HEK293T (cell line): Measurements from ENCODE around the gene EXD1.

Source experiments
- CTCF ChIA-PET: fragments of 350-600 bp; formaldehyde crosslinking; extraction: SDS; loops from one replicate; lab custom pipeline; 2021; ENCODE audit warnings: antibody characterized with exemption, inconsistent platforms; lab: Yijun Ruan, JAX
- POLR2A ChIA-PET: fragments of 350-600 bp; formaldehyde crosslinking; extraction: SDS; loops from one replicate; lab custom pipeline; 2020; ENCODE audit warnings: antibody characterized with exemption, inconsistent platforms; lab: Yijun Ruan, JAX
- DNase-seq: peaks from one replicate; pipeline ENCODE4 v3.0.0; 2012; ENCODE audit warnings: mixed read lengths; ENCODE audit errors: extremely low spot score
- ARNT ChIP-seq: fragments of 450-650 bp; IDR thresholded peaks from 2 replicates; pipeline ENCODE4 v1.6.1; 2017; ENCODE audit warnings: mild to moderate bottlenecking
- BHLHE40 ChIP-seq: fragments of 450-650 bp; IDR thresholded peaks from 2 replicates; pipeline ENCODE4 v1.6.1; 2016; ENCODE audit warnings: mild to moderate bottlenecking, moderate library complexity, borderline replicate concordance
- CTBP1 ChIP-seq: fragments of 450-650 bp; IDR thresholded peaks from 2 replicates; pipeline ENCODE4 v1.6.1; 2016; ENCODE audit warnings: borderline replicate concordance
- ELF4 ChIP-seq: fragments of 450-650 bp; IDR thresholded peaks from 2 replicates; pipeline ENCODE4 v1.6.1; 2017; ENCODE audit warnings: antibody characterized with exemption
- FOXA1 ChIP-seq: fragments of 450-650 bp; IDR thresholded peaks from 2 replicates; pipeline ENCODE4 v1.6.1; 2016; ENCODE audit warnings: mild to moderate bottlenecking
- FOXK2 ChIP-seq: fragments of 450-650 bp; IDR thresholded peaks from 2 replicates; pipeline ENCODE4 v1.6.1; 2016; ENCODE audit warnings: mild to moderate bottlenecking
- FOXM1 ChIP-seq: fragments of 450-650 bp; IDR thresholded peaks from 2 replicates; pipeline ENCODE4 v1.6.1; 2017; ENCODE audit warnings: mild to moderate bottlenecking, borderline replicate concordance
- HDGF ChIP-seq: fragments of 450-650 bp; IDR thresholded peaks from 2 replicates; pipeline ENCODE4 v1.6.1; 2017; ENCODE audit warnings: antibody characterized with exemption, borderline replicate concordance
- L3MBTL2 ChIP-seq: fragments of 450-650 bp; conservative IDR thresholded peaks from 2 replicates; pipeline ENCODE4 v1.6.1; 2016; ENCODE audit warnings: mild to moderate bottlenecking
- LEF1 ChIP-seq: fragments of 450-650 bp; IDR thresholded peaks from 2 replicates; pipeline ENCODE4 v1.6.1; 2017; ENCODE audit warnings: mild to moderate bottlenecking, borderline replicate concordance
- NFRKB ChIP-seq: fragments of 450-650 bp; IDR thresholded peaks from 2 replicates; pipeline ENCODE4 v1.6.1; 2016; ENCODE audit warnings: mild to moderate bottlenecking, moderate library complexity
- SP1 ChIP-seq: fragments of 450-650 bp; IDR thresholded peaks from 2 replicates; pipeline ENCODE4 v1.6.1; 2017
- SUZ12 ChIP-seq: fragments of 450-650 bp; IDR thresholded peaks from 2 replicates; pipeline ENCODE4 v1.6.1; 2016; ENCODE audit warnings: mild to moderate bottlenecking
- TARDBP ChIP-seq: fragments of 450-650 bp; IDR thresholded peaks from 2 replicates; pipeline ENCODE4 v1.6.1; 2016
- ZNF384 ChIP-seq: fragments of 450-650 bp; IDR thresholded peaks from 2 replicates; pipeline ENCODE4 v1.6.1; 2016
- TF ChIP-seq, protein P1 (sequence below): fragments of 450-650 bp; IDR thresholded peaks from 2 replicates; pipeline ENCODE4 v1.6.1; 2016

The EXD1 gene

DNA sequence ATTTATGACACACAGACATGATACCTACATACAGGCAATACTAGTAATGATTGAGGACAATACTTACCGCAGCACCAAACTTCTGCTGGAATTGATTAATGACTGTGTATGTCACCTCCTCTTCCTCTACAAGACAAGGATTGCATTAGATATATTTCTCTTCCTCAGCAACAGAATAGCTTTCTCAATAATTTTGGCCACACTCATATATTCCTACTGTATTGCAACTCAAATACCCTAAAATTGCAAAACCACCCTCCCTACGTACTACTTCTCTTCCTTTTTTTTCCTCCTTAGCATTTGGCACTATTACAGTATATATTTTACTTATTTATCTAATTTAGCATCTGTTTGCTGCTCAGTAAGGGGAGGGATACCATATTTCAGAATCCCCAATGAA is 14.8 kb downstream of the EXD1 start:
- CTCF ChIA-PET, result no interaction called here
- DNase-seq, result no peak
- no peak for TF ChIP-seq ARNT
- TF ChIP-seq, protein P1, sequence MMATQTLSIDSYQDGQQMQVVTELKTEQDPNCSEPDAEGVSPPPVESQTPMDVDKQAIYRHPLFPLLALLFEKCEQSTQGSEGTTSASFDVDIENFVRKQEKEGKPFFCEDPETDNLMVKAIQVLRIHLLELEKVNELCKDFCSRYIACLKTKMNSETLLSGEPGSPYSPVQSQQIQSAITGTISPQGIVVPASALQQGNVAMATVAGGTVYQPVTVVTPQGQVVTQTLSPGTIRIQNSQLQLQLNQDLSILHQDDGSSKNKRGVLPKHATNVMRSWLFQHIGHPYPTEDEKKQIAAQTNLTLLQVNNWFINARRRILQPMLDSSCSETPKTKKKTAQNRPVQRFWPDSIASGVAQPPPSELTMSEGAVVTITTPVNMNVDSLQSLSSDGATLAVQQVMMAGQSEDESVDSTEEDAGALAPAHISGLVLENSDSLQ, result no peak
- TF ChIP-seq LEF1, result no peak
- no peak for TF ChIP-seq SUZ12
- no peak for TF ChIP-seq CTBP1
- no peak for TF ChIP-seq TARDBP
- TF ChIP-seq ZNF384, result no peak
- TF ChIP-seq L3MBTL2, result no peak
- no peak for TF ChIP-seq HDGF
- POLR2A ChIA-PET, result no interaction called here

DNA sequence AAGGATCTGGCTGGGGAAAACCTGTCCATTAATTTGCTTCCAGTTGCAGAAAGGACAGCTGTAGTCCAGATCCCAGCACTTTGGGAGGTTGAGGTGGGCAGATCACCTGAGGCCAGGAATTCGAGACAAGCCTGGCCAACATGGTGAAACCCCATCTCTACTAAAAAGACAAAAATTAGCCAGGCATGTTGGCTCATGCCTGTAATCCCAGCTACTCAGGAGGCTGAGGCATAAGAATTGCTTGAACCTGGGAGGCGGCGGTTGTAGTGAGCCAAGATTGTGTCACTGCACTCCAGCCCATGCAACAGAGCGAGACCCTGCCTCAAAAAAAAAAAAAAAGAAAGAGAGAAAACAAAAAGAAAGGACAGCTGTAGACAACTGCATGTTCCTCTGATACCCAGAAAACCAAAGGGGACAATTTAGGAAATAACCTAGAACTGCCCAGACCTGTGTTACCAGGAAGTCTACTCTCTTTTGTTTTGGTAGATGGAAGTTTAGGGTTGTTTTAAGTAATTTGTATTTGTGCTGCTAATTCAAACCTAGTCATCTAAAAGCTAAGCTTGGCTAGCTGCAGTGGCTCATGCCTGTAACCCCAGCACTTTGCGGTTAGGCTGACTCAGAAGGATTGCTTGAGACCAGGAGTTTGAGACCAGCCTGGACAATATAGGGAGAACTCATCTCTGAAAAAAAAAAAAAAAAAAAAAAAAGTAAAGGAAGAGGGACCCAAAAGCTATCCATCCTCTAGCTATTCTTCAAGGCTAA is 22.7 kb downstream of the EXD1 start:
- ChIA-PET CTCF (no interaction called here), POLR2A (interaction anchor here (0.8 kb wide), 1 partner anchor 313 kb away, joined by 3 read pairs; no protein-coding TSS in a partner anchor)
- TF ChIP-seq SP1 (no peak), SUZ12 (no peak), HDGF (no peak), ARNT (no peak), TARDBP (no peak), ELF4 (no peak), ZNF384 (no peak), FOXM1 (no peak), FOXA1 (no peak), NFRKB (no peak), FOXK2 (no peak), L3MBTL2 (no peak), LEF1 (no peak), BHLHE40 (no peak)
- TF ChIP-seq, protein P1, result no peak
- DNase-seq, result no peak

DNA sequence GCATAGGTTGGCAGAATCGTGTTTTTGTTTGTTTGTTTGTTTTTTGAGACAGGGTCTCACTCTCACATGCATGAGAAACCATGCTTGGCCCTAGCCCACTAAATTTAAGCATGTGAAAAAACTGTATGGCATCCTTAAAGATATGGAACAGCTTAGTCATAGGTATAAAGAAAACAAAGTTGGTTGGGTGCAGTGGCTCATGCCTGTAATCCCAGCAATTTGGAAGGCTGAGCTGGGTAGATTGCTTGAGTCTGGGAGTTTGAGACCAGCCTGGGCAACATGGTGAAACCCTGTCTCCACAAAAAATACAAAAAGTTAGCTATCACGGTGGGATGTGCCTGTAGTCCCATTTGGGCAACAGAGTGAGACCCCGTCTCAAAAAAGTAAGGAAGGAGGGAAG is 25.2 kb downstream of the EXD1 start:
- TF ChIP-seq SUZ12 (no peak), CTBP1 (no peak), FOXA1 (no peak), SP1 (no peak), ELF4 (no peak), ARNT (no peak), FOXK2 (no peak)
- ChIA-PET CTCF (no interaction called here), POLR2A (no interaction called here)
- DNase-seq, result no peak

DNA sequence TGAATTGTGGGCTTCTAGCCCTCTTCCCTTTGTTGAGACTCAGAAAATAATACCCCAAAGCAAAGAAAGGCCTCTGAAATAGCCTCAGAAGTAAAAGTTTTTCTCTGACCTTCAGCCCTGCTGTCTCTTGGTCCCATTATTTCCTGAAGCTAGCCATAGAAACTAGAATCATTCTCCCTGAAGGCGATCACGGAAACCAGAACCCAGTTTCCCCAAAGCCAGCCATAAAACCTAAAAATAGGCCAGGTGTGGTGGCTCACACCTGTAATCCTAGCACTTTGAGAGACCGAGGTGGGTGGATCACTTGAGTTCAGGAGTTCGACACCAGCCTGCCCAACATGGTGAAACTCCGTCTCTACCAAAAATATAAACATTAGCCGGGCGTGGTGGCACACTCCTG is 27.2 kb downstream of the EXD1 start:
- ChIA-PET CTCF (no interaction called here), POLR2A (no interaction called here)
- DNase-seq, result no peak
- TF ChIP-seq SUZ12, result no peak
- no peak for TF ChIP-seq FOXM1
- TF ChIP-seq TARDBP, result no peak
- TF ChIP-seq ZNF384, result no peak
- TF ChIP-seq NFRKB, result no peak
- no peak for TF ChIP-seq L3MBTL2

DNA sequence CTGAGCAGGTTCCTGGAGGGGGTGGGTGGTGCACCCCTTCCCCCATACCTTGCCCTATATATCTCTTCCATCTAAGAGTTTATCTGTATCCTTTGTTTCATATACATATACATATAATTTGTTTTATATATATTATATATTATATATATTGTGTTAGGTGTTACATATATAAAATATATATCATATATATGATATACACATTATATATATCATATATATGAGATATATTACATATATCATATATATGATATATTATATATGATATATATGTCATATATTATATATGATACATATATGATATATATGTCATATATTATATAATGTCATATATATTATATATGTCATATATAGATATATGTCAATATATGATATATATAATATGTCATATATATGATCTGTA is 31.1 kb downstream of the EXD1 start:
- ChIA-PET POLR2A (no interaction called here), CTCF (no interaction called here)

DNA sequence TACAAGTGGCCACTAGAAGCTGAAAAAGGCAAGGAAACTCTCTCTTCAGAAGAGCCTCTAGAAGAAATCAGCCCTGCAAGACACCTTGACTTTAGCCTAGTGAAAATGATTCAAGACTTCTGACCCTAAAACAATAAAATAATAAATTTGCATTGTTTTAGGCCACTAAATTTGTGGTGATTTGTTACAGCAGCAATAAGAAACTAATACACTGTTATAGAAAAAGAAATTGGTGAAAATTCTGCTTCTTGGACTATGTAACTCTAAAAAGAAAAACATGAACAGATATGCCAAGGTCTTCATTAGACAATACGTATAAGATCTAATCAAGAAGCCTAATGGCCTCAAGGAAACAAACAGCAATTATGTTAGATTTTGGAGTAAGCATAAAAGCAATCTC is 36.1 kb downstream of the EXD1 start:
- CTCF ChIA-PET, result no interaction called here
- DNase-seq, result no peak
- no peak for TF ChIP-seq SP1
- TF ChIP-seq NFRKB, result no peak
- no peak for TF ChIP-seq BHLHE40
- no peak for TF ChIP-seq TARDBP
- no peak for TF ChIP-seq CTBP1
- TF ChIP-seq ELF4, result no peak
- no peak for TF ChIP-seq FOXM1
- no peak for TF ChIP-seq HDGF
- no peak for TF ChIP-seq FOXK2
- TF ChIP-seq, protein P1, result no peak
- no peak for TF ChIP-seq ZNF384
- TF ChIP-seq FOXA1, result no peak
- TF ChIP-seq ARNT, result no peak
- TF ChIP-seq SUZ12, result no peak
- POLR2A ChIA-PET, result no interaction called here

More for the DNA sequence above, 31.1 kb downstream of the EXD1 start:
- no peak for TF ChIP-seq FOXK2
- TF ChIP-seq, protein P1, result no peak
- no peak for TF ChIP-seq L3MBTL2
- no peak for TF ChIP-seq FOXM1
- no peak for TF ChIP-seq ZNF384
- no peak for TF ChIP-seq ARNT
- TF ChIP-seq BHLHE40, result no peak
- no peak for TF ChIP-seq NFRKB
- TF ChIP-seq LEF1, result no peak
- no peak for TF ChIP-seq ELF4
- TF ChIP-seq SUZ12, result no peak
- TF ChIP-seq CTBP1, result no peak
- no peak for TF ChIP-seq SP1
- TF ChIP-seq TARDBP, result no peak
- no peak for TF ChIP-seq HDGF
- TF ChIP-seq FOXA1, result no peak
- DNase-seq, result no peak
